Measurements from ENCODE around the gene CD160. TPM values are rescaled to one million over a fixed set of nuclear protein-coding genes. Genes with fewer than 3 reads are reported as not detected.
A peak's percentile ranks its signal among the peaks of the same experiment; 100 is the strongest.

The CD160 gene
- total RNA-seq, 1 experiment from 2014 or later = not detected

DNA sequence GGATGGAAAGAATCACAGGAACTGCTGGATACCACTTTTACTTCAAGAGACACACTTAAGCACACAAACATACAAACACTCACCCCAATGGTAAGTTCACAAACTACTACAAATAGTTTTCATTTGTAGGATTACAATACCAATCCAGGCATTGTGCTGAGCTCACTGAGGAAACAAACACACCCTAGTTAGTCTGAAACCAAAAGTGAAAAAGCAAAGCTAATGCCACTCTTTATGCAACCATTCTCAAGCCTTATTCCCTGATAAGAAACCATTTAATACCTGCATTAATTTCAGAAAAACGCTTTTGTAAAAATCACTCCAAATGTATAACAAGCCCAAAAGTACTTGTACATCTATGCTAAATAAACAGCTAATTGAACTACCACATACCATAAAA, 66.2 kb downstream of the CD160 start:
- BruUV-seq (replicated peaks) = no TSS peak
- DNase-seq (ENCODE audit: unreplicated experiment) = no peak
- Mint-ChIP-seq H3K9me3 (ENCODE audit: unreplicated experiment) (no peaks in the 10 kb centered on the region), H3K27ac (ENCODE audit: low read depth, unreplicated experiment) (peak overlapping the region; percentile 26), H3K4me1 (ENCODE audit: insufficient read depth, unreplicated experiment) (peaks cover 46% of the 10 kb centered on the region), H3K36me3 (ENCODE audit: insufficient read depth, unreplicated experiment) (peaks cover 41% of the 10 kb centered on the region), H3K4me3 (ENCODE audit: unreplicated experiment) (no peak overlapping the region), H3K27me3 (ENCODE audit: insufficient read depth, unreplicated experiment) (no peaks in the 10 kb centered on the region)
- intact Hi-C loops (cut with micrococcal nuclease) = no loop called here
- POLR2A ChIA-PET = interaction anchor here (0.8 to 2.3 kb wide), 4 partner anchors 10 to 39 kb away, joined by 3 to 15 read pairs (median 4); partner anchors contain the start of genes POLR3C and RNF115
- CTCF ChIA-PET = interaction anchor here (0.8 to 2.0 kb wide), 2 partner anchors 11 to 65 kb away, joined by 3 to 11 read pairs; no protein-coding TSS in a partner anchor
- TF ChIP-seq, protein P1, sequence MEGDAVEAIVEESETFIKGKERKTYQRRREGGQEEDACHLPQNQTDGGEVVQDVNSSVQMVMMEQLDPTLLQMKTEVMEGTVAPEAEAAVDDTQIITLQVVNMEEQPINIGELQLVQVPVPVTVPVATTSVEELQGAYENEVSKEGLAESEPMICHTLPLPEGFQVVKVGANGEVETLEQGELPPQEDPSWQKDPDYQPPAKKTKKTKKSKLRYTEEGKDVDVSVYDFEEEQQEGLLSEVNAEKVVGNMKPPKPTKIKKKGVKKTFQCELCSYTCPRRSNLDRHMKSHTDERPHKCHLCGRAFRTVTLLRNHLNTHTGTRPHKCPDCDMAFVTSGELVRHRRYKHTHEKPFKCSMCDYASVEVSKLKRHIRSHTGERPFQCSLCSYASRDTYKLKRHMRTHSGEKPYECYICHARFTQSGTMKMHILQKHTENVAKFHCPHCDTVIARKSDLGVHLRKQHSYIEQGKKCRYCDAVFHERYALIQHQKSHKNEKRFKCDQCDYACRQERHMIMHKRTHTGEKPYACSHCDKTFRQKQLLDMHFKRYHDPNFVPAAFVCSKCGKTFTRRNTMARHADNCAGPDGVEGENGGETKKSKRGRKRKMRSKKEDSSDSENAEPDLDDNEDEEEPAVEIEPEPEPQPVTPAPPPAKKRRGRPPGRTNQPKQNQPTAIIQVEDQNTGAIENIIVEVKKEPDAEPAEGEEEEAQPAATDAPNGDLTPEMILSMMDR (IDR thresholded peaks at IDR 0.05; ENCODE audit: unreplicated experiment) = no peak

DNA sequence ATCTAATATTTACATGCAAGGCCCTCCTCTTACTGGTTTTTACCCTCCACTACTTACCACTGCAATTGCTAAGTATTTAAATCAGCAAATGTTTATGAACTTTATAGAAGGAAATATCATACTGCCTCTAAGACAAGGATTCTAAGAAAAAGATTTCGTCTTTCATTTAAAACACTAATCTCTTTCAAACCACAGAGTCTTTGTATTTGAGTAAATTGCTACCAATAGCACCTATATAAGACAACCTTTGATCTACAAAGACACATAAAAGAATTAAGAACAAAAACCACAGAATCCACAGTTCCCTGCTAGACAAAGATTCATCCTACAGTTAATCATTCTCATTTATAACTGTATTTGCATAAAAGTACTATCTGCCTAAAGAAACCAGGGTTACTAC, 67.0 kb downstream of the CD160 start:
- Mint-ChIP-seq H3K4me3 (ENCODE audit: unreplicated experiment) (no peak overlapping the region), H3K27me3 (ENCODE audit: insufficient read depth, unreplicated experiment) (no peaks in the 10 kb centered on the region), H3K36me3 (ENCODE audit: insufficient read depth, unreplicated experiment) (peaks cover 41% of the 10 kb centered on the region), H3K9me3 (ENCODE audit: unreplicated experiment) (no peaks in the 10 kb centered on the region), H3K27ac (ENCODE audit: low read depth, unreplicated experiment) (peak overlapping the region; percentile 26), H3K4me1 (ENCODE audit: insufficient read depth, unreplicated experiment) (peaks cover 40% of the 10 kb centered on the region)
- CTCF ChIA-PET = interaction anchor here (1.0 to 2.0 kb wide), 2 partner anchors 10 to 52 kb away, joined by 4 to 11 read pairs; no protein-coding TSS in a partner anchor
- TF ChIP-seq, protein P1 (IDR thresholded peaks at IDR 0.05; ENCODE audit: unreplicated experiment) = no peak
- no peak for DNase-seq (ENCODE audit: unreplicated experiment)
- BruUV-seq (replicated peaks) = no TSS peak
- POLR2A ChIA-PET = interaction anchor here (0.8 to 2.3 kb wide), 4 partner anchors 9 to 38 kb away, joined by 3 to 15 read pairs (median 4); partner anchors contain the start of genes POLR3C and RNF115
- intact Hi-C loops (cut with micrococcal nuclease) = no loop called here

DNA sequence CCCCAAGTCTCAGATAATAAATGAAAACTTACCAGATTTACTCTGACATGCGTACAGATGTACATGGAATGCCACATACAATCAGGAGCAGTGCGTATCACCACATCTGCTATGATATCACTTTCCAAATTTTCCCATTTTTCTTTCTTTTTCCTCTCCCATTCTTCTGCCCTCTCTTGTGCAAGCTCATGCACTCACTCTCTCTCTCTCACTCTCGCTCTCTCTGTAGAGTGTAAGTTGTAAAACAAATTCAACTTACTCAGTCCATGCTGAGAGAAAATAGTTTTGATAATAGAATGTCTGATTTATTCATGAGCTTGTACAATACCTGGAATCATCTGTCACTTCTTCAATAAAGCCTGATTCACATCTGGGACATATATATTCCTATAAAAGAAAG, 69.3 kb downstream of the CD160 start:
- Mint-ChIP-seq H3K4me1 (ENCODE audit: insufficient read depth, unreplicated experiment) (peaks cover 22% of the 10 kb centered on the region), H3K4me3 (ENCODE audit: unreplicated experiment) (no peak overlapping the region), H3K36me3 (ENCODE audit: insufficient read depth, unreplicated experiment) (peaks cover 40% of the 10 kb centered on the region), H3K9me3 (ENCODE audit: unreplicated experiment) (no peaks in the 10 kb centered on the region), H3K27ac (ENCODE audit: low read depth, unreplicated experiment) (no peak overlapping the region), H3K27me3 (ENCODE audit: insufficient read depth, unreplicated experiment) (no peaks in the 10 kb centered on the region)
- ChIA-PET CTCF (interaction anchor here (0.6 to 2.4 kb wide), 4 partner anchors 50 to 220 kb away, joined by 3 to 13 read pairs (median 4); partner anchors contain the start of gene NUDT17), POLR2A (interaction anchor here (1.2 kb wide), 1 partner anchor 35 kb away, joined by 5 read pairs; the partner anchor contains the start of genes POLR3C and RNF115)
- TF ChIP-seq, protein P1 (IDR thresholded peaks at IDR 0.05; ENCODE audit: unreplicated experiment) = no peak
- no TSS peak for BruUV-seq (replicated peaks)
- no peak for DNase-seq (ENCODE audit: unreplicated experiment)
- intact Hi-C loops (cut with micrococcal nuclease) = no loop called here

Other genes starting within 250 kb of the CD160 start
- gene GPR89A, start 111.5 kb upstream of the CD160 start, total RNA-seq (2022) = 45.2 and 45.6 TPM in 2 replicates
- gene PDZK1, start 12.1 kb upstream of the CD160 start, total RNA-seq (2022) = 0.20 and 0.61 TPM in 2 replicates
- 16.8 and 19.5 TPM in 2 replicates for gene RNF115, start 104.6 kb downstream of the CD160 start, total RNA-seq (2022)
- gene POLR3C, start 104.7 kb downstream of the CD160 start, total RNA-seq (2022) = 67.9 and 96.8 TPM in 2 replicates
- 3.7 and 4.6 TPM in 2 replicates for gene NUDT17, start 126.1 kb downstream of the CD160 start, total RNA-seq (2022)
- gene PIAS3, start 139.6 kb downstream of the CD160 start, total RNA-seq (2022) = 34.3 and 36.9 TPM in 2 replicates
- gene ANKRD35, start 166.4 kb downstream of the CD160 start, total RNA-seq (2022) = 0.29 TPM in 1 of 2 replicates, not detected in the other
- 25.7 and 33.0 TPM in 2 replicates for gene ITGA10, start 190.6 kb downstream of the CD160 start, total RNA-seq (2022)
- 35.5 and 36.2 TPM in 2 replicates for gene PEX11B, start 199.2 kb downstream of the CD160 start, total RNA-seq (2022)
- 370 and 403 TPM in 2 replicates for gene RBM8A, start 208.0 kb downstream of the CD160 start, total RNA-seq (2022)
- gene LIX1L, start 238.5 kb downstream of the CD160 start, total RNA-seq (2022) = 40.1 and 42.1 TPM in 2 replicates
- 2.6 and 3.1 TPM in 2 replicates for gene ANKRD34A, start 245.1 kb downstream of the CD160 start, total RNA-seq (2022)
- gene POLR3GL, start 245.2 kb downstream of the CD160 start, total RNA-seq (2022) = 17.6 and 20.9 TPM in 2 replicates

Data from MCF 10A (cell line).